SU-DHL-6 (cell line): ENCODE results near the gene ELMO2.

Experiments used
- H2AFZ ChIP-seq: fragments of 200-600 bp; sonication (generic); 2 replicates; pipeline ENCODE4 v1.6.1; 2014; ENCODE audit warnings: low read depth, mild to moderate bottlenecking, moderate library complexity, mixed read lengths, antibody characterized with exemption, low read length; ENCODE audit not compliant: severe bottlenecking
- H3F3A ChIP-seq: fragments of 200-600 bp; shearing (Covaris generic); 2 replicates; pipeline ENCODE4 v1.6.0; 2016; ENCODE audit warnings: antibody characterized with exemption, mild to moderate bottlenecking; ENCODE audit not compliant: insufficient read depth
- H3K27ac ChIP-seq: fragments of 200-600 bp; sonication (generic); 2 replicates; pipeline ENCODE4 v1.5.1; 2016; ENCODE audit warnings: low read depth, mild to moderate bottlenecking, low read length, moderate library complexity, mixed read lengths
- H3K27me3 ChIP-seq: fragments of 200-600 bp; sonication (generic), shearing (Covaris generic); 2 replicates; pipeline ENCODE4 v1.6.0; 2014; ENCODE audit warnings: mild to moderate bottlenecking, low read length
- H3K36me3 ChIP-seq: fragments of 200-600 bp; sonication (generic); 2 replicates; pipeline ENCODE4 v1.6.1; 2014; ENCODE audit warnings: mild to moderate bottlenecking, low read length, mixed read lengths
- H3K4me2 ChIP-seq: fragments of 300-600, 200-600 bp; shearing (Covaris generic), sonication (generic); 2 replicates; pipeline ENCODE4 v1.6.0; 2014; ENCODE audit warnings: low read length, low read depth, mild to moderate bottlenecking; ENCODE audit not compliant: poor library complexity, severe bottlenecking
- H3K4me3 ChIP-seq: fragments of 200-600 bp; sonication (generic); 2 replicates; pipeline ENCODE4 v1.5.1; 2014; ENCODE audit warnings: antibody characterized with exemption, low read length, mild to moderate bottlenecking, mixed read lengths; ENCODE audit not compliant: insufficient read depth, poor library complexity, severe bottlenecking
- H3K79me2 ChIP-seq: fragments of 200-600 bp; sonication (generic); 2 replicates; pipeline ENCODE4 v1.6.1; 2014; ENCODE audit warnings: mild to moderate bottlenecking, low read length, moderate library complexity; ENCODE audit not compliant: insufficient read depth
- H3K9ac ChIP-seq: fragments of 200-600 bp; sonication (generic); 2 replicates; pipeline ENCODE4 v1.7.0; 2014; ENCODE audit warnings: mild to moderate bottlenecking, low read length
- H3K9me2 ChIP-seq: fragments of 200-600 bp; sonication (generic); replicated peaks from 2 replicates; pipeline ENCODE4 v1.6.1; 2014; ENCODE audit warnings: low read length; ENCODE audit not compliant: insufficient read depth
- H3K9me3 ChIP-seq: fragments of 200-600 bp; sonication (generic); 2 replicates; pipeline ENCODE4 v1.6.1; 2014; ENCODE audit warnings: low read length, mixed read lengths; ENCODE audit not compliant: insufficient read depth
- H4K20me1 ChIP-seq: fragments of 200-600 bp; sonication (generic); 2 replicates; pipeline ENCODE4 v1.6.1; 2014; ENCODE audit warnings: low read depth, mild to moderate bottlenecking, antibody characterized with exemption, low read length, moderate library complexity, mixed read lengths
- EZH2phosphoT487 ChIP-seq: fragments of 200-600 bp; sonication (generic), shearing (Covaris generic); conservative IDR thresholded peaks from 2 replicates; pipeline ENCODE4 v1.6.1; 2018; ENCODE audit warnings: mild to moderate bottlenecking, antibody characterized with exemption, low read length, moderate library complexity, mixed read lengths
- TF ChIP-seq, protein P1 (sequence below): fragments of 200-600 bp; sonication (generic); IDR thresholded peaks from one replicate; pipeline ENCODE4 v1.5.1; 2017; ENCODE audit warnings: antibody characterized with exemption, mild to moderate bottlenecking, low read length, moderate library complexity; ENCODE audit not compliant: insufficient read depth, poor library complexity, severe bottlenecking

The ELMO2 gene

DNA sequence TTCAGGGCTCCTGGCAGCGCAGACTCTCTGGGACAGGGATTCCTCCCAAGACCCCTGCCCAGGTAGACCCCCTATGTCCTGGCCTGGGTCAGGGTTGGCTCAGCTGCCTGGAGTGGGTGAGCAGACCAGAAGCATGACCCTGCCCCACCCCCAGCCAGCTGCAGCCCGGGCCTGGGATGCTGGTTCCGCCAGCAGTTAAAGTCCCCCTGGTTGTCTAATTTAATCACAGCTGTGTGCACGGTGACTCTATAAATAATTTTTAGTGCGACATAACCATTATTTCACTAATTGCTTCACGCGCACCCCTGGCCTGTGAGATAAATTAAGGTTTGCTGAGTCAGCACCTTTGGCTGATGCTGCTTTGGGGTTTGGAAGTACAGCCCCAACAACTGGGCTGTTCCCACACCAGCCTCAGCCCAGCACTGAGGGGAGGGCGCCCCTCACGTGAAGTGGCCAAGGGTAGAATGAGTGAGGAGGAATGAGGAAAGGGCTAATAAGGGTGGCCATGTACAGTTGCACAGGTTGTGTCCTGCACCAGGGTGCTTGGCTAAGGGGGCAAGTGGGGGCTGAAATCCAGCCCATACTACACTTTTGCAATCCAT, 72.0 kb downstream of the ELMO2 start:
- Histone ChIP-seq H3K4me2 (no peak overlapping the region), H3K4me3 (no peak overlapping the region), H3K36me3 (no peaks in the 10 kb centered on the region), H3F3A (no peaks in the 10 kb centered on the region), H3K27ac (no peak overlapping the region), H3K79me2 (no peaks in the 10 kb centered on the region), H3K9me3 (no peaks in the 10 kb centered on the region), H4K20me1 (no peaks in the 10 kb centered on the region), H2AFZ (no peak overlapping the region), H3K9ac (no peak overlapping the region), H3K9me2 (no peaks in the 10 kb centered on the region), H3K27me3 (no peaks in the 10 kb centered on the region)
- TF ChIP-seq, protein P1, sequence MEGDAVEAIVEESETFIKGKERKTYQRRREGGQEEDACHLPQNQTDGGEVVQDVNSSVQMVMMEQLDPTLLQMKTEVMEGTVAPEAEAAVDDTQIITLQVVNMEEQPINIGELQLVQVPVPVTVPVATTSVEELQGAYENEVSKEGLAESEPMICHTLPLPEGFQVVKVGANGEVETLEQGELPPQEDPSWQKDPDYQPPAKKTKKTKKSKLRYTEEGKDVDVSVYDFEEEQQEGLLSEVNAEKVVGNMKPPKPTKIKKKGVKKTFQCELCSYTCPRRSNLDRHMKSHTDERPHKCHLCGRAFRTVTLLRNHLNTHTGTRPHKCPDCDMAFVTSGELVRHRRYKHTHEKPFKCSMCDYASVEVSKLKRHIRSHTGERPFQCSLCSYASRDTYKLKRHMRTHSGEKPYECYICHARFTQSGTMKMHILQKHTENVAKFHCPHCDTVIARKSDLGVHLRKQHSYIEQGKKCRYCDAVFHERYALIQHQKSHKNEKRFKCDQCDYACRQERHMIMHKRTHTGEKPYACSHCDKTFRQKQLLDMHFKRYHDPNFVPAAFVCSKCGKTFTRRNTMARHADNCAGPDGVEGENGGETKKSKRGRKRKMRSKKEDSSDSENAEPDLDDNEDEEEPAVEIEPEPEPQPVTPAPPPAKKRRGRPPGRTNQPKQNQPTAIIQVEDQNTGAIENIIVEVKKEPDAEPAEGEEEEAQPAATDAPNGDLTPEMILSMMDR = no peak
- no peak for TF ChIP-seq EZH2phosphoT487

DNA sequence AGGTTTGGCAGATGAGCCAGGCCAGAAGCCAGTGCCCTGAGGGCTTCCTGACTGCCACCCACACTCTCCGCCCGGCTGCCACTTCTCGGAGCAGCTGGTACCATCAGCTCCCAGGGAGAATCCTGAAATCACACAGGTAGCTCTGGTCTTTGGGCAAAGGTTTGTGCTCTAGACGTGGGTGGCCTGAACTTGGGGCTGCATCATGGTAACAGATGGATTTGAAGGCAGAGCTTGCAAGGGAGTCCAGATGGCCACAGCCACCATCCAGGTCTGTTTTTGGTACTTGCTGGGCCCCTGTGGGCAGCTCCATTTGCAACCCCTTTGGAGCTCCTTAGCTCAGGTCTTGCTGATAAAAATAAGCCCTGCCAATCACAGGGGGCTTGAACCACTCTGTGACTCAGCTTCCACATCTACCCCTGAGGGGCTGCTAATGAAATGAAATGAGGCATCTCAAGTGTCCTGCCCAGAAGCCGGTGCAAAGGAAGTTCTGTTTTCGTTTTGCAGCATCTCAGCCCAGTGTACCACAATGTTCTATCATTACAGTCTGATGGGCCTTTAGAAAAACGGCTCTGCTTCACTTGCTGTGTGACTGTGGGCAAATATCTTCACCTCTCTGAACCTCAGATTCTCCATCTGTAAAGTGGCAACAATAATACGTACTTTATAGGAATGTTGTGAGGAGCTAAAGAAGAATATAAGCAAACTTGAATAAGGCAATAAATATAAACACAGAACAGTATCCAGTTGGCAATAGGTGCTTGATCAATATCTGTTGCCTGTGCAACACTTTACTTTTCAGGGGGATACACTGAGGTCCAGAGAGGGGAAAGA, 73.0 kb downstream of the ELMO2 start:
- Histone ChIP-seq H3K9me2 (no peaks in the 10 kb centered on the region), H3K9me3 (no peaks in the 10 kb centered on the region), H3K4me3 (no peak overlapping the region), H3K27me3 (no peaks in the 10 kb centered on the region), H3K27ac (no peak overlapping the region), H3K4me2 (no peak overlapping the region), H3K79me2 (no peaks in the 10 kb centered on the region), H3F3A (no peaks in the 10 kb centered on the region), H3K9ac (no peak overlapping the region), H4K20me1 (no peaks in the 10 kb centered on the region), H2AFZ (no peak overlapping the region), H3K36me3 (no peaks in the 10 kb centered on the region)
- no peak for TF ChIP-seq EZH2phosphoT487
- TF ChIP-seq, protein P1 = no peak

DNA sequence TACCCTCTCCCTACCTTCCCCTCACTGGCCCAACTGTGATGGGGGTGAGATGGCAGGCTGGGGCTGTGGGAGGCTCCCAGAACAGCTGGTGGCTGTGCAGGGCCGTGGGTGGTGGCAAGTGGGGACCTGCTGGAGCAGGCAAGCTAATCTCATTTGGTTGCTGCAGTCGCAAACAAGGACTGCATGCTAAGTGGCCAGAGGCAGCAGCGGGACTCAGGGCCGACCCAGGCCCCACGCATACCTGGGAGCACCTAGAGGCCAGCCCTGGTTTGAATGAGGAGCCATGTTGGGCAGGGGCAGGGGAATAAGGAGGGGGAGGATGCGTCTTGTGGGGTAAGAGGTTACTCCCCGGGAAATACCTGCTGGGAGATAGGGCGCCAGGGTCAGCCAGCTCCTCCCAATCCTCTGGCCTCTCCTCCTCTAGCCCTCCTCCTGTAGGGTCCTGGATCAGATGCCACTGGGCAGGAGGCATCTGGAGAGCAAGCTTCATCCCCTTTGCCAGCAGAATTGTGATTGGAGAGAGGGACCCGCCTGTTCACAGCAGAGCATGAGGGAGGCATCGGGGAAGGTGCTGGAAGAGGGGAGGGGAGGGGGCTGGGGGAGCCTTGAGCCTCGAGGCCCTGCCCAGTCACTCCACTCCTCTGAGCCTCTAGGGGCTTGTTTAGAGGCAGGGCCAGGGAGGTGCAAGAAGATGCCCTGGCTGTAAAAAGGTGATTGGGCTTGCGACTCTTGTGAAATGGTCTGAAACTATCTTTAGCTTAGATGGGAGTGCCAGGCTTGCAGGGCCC, 73.8 kb downstream of the ELMO2 start:
- no peak overlapping the region for H2AFZ ChIP-seq
- TF ChIP-seq, protein P1 = no peak
- no peak for TF ChIP-seq EZH2phosphoT487
- no peaks in the 10 kb centered on the region for H3K9me3 ChIP-seq
- H3K27ac ChIP-seq = no peak overlapping the region
- no peaks in the 10 kb centered on the region for H3K9me2 ChIP-seq
- H3K9ac ChIP-seq = no peak overlapping the region
- H3F3A ChIP-seq = no peaks in the 10 kb centered on the region
- no peak overlapping the region for H3K4me3 ChIP-seq
- H3K4me2 ChIP-seq = no peak overlapping the region
- no peaks in the 10 kb centered on the region for H3K27me3 ChIP-seq
- H3K36me3 ChIP-seq = no peaks in the 10 kb centered on the region
- no peaks in the 10 kb centered on the region for H4K20me1 ChIP-seq
- no peaks in the 10 kb centered on the region for H3K79me2 ChIP-seq
